ENCODE data around the gene HCRTR1. TPM values are rescaled to one million over a fixed set of nuclear protein-coding genes. Genes with fewer than 3 reads are reported as not detected.

HCRTR1 gene
- polyA plus RNA-seq, 4 donors = 0.09 to 0.19 (median 0.17) TPM

DNA sequence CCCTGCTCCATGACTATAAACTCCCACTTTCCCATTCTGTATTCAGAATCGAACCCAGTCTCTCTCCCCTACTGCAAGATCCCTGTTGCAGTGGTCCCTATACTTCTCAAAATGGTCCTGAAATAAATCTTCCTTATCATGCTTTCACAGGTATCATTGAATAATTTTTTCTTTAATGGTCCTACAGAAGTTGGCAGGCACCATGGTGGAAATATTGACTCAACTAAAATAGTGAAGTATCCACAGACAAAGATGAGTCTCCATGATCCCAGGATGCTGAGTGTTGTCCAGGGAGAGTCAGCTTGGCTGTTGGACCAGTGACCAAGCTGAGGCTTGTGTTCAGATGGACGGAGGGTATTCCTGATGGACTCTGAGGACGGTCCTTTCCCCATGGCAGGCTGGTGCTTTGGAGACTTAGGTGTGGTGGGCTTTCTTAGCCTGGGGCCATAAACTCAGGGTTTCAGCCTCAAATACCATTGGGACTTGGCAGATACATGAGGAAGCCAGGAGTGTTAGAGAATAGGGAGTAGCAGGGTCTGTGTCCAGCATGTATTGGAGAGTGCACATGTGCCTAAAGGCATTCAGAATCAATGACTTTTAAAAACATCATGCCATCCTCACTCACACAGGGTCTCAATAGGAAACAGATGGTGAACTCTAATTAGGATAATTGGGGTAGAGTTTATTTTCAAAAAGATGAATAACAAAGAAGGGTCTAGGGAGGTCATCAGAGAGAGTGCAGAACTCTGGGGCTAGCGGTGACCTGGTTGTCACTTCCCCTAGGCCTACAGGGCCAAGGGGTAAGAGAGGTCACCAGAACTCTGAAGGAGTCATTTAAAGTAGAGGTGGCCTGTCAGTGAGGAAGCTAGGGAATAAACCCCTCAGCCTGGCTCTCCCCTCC is 21.4 kb upstream of the HCRTR1 start:
- no peak for DNase-seq (ENCODE audit: low read depth in 4 of 4, low spot score in 3 of 4)

DNA sequence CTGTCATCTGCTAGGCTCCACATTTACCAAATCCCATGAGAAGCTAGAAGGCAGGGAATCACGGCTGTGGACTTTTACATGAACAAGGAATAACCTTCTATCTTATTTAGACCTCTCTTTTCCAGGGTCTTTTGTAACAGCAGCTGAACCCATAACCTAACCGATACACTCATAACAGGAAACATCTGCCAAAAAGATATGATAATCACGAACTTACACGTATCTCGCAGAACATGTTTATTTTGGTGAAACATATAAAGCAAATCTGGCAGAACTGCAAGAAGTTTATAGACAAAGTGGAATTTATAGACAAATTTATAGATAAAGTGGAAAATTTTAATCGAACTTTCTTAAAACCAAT is 20.8 kb upstream of the HCRTR1 start:
- DNase-seq (ENCODE audit: low read depth in 4 of 4, low spot score in 3 of 4) = no peak

DNA sequence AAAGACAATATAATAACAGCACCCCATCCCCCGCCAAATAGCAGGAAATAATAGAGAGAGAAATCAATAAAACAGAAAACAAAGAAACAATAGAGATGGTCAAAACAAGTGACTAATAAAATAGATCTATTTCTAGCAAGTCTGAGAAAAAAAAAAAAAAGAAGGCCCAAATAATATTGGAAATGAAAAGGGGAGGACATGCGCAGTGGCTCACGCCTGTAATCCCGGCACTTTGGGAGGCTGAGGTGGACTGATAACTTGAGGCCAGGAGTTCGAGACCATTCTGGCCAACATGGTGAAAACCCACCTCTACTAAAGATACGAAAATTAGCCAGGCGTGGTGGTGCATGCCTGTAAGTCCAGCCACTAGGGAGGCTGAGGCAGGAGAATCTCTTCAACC is 18.5 kb upstream of the HCRTR1 start:
- DNase-seq (ENCODE audit: low read depth in 4 of 4, low spot score in 3 of 4) = no peak

DNA sequence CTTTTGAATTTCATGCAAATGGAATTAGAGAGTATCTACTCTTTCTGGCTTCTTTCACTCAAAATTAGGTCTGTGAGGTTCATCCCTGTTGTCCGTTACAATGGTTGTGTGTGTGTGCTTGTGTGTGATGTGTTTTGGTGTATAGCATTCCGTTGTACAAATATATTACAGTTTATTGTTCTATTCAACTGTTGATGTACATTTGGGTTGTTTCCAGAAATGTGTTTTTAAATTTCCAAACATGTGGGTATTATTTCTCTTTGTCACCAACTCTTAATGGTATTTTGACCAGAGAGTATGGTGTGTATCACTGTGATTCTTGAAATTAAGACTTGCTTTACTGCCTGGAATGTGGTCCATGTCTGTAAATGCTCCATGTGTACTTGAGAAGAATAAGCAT is 16.8 kb upstream of the HCRTR1 start:
- no peak for DNase-seq (ENCODE audit: low read depth in 4 of 4, low spot score in 3 of 4)

DNA sequence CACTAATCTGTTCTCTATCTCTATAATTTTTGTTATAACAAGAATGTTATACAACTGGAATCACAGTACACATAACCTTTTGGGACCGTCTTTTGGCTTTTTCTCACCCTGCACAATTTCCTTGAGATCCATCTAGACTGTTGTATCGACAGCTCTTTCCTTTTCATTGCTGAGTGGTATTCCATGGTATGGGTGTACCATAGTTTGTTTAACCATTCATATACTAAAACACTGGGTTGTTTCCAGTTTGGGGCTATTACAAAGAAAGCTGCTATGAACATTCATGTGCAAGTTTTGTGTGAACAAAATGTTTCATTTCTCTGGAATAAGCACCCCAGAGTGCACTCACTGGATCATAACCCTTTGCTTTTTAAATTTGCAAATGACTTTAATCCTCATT is 15.4 kb upstream of the HCRTR1 start:
- no peak for DNase-seq (ENCODE audit: low read depth in 4 of 4, low spot score in 3 of 4)

DNA sequence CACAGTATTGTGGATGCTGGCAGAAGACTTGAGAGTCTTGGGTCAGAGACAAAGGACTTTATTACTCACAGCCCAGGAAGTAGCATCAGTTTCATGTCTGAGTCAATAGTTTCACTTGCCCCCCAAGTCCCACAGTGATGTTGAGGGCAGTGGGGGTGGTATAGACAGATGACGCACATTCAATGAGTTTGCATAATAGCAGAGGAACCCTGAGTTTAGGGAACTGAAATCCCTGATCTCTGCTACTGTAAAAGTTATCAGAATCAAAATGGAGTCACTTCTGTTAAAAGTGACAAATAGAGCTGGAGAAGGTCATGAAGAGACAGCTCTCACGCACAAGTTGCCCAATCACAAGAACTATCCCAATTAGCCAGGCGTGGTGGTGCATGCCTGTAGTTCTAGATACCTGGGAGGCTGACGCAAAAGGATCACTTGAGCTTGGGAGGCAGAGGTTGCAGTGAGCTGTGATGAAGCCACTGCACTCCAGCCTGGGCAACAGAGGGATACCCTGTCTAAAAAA is 11.5 kb upstream of the HCRTR1 start:
- DNase-seq (ENCODE audit: low read depth in 4 of 4, low spot score in 3 of 4) = no peak

DNA sequence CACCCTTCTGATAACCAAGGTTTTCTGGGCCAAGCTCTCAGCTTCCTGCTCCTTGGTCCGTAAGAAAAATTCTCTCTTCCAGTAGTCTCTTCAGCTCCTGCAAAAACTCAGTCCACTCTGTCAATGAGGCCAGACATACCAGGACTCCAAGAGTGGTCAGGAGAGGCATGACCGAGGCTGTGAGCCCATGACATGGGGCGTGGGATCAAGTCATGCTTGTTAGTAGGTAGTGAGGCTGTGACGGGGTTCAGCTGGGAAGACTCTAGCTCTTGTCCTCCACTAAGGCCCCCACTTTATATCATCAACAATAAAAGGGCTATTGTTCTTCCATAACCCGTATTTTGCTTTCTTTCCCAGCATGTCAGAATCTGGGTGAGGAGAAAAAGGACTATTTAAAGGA is 10.1 kb upstream of the HCRTR1 start:
- no peak for DNase-seq (ENCODE audit: low read depth in 4 of 4, low spot score in 3 of 4)

DNA sequence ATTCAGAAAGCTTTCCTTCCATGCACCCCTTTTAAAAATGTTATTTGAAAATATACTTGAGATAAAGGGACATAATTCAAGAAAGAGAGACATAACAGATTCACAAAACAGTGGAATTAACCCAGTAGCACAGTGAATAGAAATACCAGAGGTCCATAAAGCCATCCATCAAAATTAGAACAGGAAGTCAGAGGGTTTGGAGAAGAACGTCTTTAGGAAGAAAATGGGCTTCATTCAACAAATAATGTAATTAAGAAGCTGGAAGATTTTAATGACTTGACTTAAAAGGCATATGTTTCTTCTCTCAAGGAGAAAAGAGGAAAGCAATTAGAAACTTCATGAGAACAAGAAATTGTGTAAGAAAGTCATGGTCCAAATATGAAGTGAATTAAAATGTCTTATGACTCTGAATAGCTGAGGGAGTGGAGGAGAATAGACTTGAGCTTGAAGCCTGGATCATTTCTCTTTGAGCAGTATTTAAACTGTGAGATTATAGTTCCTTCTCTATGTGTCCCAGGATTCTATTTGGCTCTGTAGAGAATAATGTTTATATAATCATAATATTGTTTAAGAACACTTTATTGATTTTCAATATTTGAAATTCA is 7.9 kb upstream of the HCRTR1 start:
- peak in 1 of 4 donors; percentile 27 for DNase-seq (ENCODE audit: low read depth in 4 of 4, low spot score in 3 of 4)

DNA sequence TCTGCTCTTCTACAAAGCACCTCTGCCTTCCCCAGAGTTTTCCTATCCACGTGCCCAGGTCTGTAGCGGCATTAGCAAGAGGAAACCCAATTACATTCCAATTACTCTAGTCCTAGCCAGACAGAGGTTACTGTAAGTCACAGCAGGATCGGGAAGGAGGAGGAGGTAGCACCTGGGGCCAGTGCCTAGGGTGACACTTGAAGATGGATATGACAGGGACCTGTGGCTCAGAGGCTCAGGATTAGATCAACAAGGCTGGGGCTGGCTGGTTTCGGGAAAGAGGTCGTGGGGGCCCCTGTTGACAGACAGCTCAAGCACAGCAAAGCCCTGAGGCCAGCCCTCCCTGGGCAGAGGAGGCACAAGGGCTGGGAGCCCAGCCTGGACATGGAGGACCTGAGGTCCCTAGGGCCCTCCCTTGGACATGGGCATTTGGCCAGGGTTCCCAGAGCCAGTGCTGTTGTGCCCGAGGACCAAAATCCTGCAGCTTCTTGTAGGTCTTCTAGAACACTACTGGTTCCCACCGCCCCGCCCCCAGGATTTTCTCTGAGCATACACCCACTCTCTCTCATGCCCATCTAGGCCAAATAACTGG is 3.0 kb upstream of the HCRTR1 start:
- no peak for DNase-seq (ENCODE audit: low read depth in 4 of 4, low spot score in 3 of 4)

DNA sequence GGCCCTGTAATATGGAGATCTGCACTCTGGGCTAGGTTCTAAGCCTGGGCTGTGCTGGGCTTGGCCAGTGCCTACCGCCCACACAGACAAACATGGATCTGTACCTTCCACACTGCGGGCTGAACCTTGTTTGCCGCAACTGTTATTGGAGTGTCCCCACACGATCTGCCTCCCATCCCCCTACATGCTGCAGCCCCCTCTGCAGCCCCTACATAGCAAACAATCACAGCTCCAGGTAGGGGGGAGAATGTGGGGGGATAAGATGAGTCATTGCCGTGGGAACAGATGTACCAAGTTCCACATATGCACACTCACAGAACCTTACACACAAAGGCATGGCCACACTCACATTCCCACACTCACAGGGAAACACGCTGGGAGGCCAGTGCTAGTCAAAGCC is 2.1 kb upstream of the HCRTR1 start:
- no peak for DNase-seq (ENCODE audit: low read depth in 4 of 4, low spot score in 3 of 4)

DNA sequence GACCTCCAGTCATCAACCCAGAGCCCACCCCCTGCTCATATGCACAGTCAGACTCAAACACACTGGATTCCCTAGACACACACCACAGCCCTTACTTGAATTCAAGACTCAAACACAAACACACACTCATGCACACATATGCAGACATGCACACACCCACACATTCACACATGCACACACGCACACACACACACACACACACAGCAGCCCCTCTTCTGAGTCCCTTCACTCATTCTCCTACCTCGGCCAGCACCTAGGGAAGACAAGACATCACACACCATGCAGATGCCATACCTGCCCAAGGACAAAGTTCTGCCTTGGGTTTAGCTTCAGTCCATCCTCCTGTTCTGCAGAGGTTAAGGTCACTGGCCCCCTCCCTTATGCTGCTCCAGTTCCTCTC is 1.6 kb upstream of the HCRTR1 start:
- no peak for DNase-seq (ENCODE audit: low read depth in 4 of 4, low spot score in 3 of 4)

DNA sequence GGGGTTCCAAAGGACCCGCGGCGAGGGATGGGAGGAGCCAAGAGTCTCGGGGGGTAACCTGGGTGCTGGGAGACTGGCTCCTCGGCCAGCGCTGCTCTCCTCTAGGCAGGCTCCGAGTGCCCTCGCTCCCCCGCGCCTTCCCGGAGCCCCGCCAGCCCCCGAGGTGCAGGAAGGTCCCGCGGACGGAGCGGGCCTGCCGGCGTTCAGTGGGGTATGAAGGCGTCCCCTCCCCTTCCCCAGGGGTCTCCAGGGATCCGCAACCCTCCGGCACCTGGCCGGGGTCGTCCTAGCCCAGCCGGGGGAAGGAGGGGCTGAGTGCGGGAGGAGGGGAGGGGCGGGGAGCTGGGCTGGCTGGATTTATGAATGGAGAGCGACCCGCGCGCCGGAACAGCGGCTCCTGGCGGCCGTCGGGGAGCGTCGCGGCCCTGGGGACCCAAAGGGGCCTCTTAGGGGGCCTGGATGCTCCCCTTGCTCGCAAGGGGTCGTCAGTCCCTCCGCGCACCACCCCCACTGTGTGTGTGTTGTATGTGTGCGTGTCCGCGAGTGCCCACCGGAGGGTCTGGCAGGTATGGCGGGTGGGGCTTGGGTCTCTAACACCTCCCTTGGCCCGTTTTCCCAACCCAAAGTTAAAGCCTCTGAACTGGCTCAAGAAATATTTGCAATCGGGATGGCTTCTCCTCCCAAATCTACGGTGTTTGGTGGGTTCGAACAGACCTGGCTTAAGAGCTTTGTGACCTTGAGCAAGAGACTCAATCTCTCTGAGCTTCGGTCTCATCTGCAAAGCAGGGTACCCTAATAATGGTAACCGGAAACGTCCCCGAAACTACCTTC is 642 bp downstream of the HCRTR1 start:
- peak in 3 of 4 donors; percentile 29 to 44 (median 31) for DNase-seq (ENCODE audit: low read depth in 4 of 4, low spot score in 3 of 4)

DNA sequence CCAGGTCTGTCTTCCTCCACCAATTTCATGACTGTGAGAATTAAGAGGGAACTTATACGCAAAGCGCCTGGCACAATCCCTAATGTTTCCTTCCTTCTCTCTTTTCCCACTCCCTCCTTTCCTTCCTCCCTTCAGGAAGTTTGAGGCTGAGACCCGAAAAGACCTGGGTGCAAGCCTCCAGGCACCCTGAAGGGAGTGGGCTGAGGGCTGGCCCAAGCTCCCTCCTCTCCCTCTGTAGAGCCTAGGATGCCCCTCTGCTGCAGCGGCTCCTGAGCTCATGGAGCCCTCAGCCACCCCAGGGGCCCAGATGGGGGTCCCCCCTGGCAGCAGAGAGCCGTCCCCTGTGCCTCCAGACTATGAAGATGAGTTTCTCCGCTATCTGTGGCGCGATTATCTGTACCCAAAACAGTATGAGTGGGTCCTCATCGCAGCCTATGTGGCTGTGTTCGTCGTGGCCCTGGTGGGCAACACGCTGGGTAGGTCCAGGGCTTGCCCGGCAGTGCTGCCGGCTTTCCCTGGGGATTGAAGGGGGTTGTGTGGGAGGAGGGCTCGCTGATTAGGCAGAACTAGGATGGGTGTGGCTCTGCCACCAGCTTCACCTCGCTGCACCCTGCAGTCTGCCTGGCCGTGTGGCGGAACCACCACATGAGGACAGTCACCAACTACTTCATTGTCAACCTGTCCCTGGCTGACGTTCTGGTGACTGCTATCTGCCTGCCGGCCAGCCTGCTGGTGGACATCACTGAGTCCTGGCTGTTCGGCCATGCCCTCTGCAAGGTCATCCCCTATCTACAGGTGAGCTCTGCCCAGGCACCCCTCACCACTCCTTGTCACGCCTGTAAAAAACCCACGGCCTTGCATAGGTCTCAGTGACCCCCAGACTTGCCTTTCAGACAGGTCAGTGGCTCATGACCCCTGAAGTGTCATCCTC is 1.7 kb downstream of the HCRTR1 start:
- no peak for DNase-seq (ENCODE audit: low read depth in 4 of 4, low spot score in 3 of 4)

DNA sequence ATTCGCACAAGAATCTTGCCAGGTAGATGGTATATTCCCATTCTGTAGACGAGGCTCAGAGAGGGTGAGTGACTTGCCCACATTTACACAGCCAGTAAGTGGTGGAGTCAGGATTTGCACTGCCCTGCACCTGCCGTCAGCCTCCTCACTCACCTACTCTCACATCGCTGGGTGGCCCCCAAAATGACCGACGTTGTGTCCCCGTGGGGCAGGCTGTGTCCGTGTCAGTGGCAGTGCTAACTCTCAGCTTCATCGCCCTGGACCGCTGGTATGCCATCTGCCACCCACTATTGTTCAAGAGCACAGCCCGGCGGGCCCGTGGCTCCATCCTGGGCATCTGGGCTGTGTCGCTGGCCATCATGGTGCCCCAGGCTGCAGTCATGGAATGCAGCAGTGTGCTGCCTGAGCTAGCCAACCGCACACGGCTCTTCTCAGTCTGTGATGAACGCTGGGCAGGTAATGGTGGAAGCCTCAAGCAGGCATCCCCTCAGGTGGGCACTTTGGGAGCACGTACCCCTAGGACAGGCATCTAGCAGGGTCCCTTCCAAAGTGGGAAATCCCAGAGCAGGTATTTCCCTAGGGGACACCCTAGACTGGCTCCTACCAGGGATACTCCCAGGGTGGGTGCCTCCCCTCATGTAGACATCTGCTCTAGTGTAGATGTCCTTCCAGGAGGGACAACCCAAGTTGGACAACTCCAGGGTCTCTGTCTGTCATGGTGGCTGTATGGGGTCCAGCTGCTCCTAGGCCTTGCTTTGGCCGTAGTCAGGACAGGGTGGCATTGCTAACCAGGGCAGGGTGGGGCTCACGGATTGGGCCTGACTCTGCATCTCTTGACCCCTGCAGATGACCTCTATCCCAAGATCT is 3.4 kb downstream of the HCRTR1 start:
- no peak for DNase-seq (ENCODE audit: low read depth in 4 of 4, low spot score in 3 of 4)

DNA sequence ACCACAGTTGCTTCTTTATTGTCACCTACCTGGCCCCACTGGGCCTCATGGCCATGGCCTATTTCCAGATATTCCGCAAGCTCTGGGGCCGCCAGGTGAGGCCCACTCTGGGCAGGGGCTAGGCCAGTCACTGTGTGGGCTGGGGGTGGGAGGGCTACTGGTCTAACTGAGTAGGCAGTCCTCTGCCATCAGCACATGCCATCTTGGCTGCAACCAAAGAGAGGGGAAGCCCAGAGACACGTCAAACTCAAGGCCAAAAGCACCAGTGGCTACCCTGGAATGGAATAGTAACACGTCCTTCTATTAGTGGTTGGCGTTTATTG is 4.0 kb downstream of the HCRTR1 start:
- no peak for DNase-seq (ENCODE audit: low read depth in 4 of 4, low spot score in 3 of 4)

DNA sequence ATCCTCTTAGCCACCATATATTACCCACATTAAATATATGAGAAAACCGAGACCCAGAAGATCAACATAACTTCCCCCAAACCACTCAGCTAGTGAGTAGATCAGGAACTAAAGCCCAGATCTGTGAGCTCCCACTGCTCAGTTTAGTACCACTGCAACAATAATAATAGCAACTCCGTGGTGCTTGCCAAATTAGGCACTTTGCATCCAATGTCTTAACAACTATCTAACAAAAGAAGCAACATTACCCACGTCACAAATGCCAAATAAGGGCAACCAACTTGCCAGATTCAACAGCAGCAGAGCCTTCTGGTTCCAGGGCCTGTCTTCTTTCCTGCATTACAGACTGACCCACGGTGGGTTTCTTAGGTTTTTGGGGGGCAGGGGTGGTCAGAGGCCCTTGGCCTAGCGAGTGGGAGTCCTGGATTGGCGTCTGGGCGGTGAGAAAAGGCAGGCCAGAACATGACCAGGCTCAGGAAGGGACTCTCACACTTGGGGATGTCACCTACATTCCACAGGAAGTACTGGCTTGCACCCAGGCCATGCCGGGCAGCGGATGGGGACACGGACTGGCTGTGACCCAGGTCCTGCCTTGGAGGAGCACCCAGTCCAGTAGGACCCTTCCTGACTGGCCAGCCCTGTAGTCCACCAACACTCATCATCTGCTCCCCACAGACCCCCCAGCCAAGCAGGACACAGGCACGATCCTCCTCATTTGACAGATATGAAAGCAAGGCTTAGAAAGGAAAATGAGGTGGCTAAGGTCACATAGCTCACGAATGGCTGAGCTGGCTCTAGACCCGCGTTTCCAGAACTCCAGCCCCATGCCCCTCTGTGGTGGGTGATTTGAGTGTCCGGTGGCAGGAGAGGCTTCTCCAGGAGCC is 4.6 kb downstream of the HCRTR1 start:
- DNase-seq (ENCODE audit: low read depth in 4 of 4, low spot score in 3 of 4) = no peak

DNA sequence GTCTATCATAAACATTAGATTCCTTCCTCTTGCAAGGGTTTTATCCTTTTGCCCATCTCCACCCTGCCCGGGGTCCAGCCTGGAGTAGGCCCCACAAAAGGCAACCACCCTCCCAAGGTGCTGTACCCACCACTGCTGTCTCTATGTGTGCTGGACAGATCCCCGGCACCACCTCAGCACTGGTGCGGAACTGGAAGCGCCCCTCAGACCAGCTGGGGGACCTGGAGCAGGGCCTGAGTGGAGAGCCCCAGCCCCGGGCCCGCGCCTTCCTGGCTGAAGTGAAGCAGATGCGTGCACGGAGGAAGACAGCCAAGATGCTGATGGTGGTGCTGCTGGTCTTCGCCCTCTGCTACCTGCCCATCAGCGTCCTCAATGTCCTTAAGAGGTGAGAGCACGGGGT is 5.9 kb downstream of the HCRTR1 start:
- no peak for DNase-seq (ENCODE audit: low read depth in 4 of 4, low spot score in 3 of 4)

DNA sequence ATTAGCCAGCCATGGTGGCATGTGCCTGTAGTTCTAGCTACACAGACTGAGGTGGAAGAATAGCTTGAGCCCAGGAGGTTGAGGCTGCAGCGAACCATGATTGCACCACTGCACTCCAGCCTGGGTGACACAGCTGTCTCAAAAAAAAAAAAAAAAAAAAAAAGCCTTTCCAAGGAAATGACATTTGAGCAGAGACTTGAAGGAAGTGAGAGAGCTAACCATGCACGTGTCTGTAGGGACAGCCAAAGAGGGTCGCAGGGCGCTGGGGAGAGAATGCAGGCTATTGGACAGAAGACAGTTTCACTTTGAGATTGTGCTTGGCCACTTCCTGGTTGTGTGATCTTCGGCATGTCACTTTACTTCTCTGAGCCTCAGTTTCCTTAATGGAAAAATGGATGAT is 6.8 kb downstream of the HCRTR1 start:
- DNase-seq (ENCODE audit: low read depth in 4 of 4, low spot score in 3 of 4) = no peak
